Measurements from ENCODE around the gene ATP1A2. TPM values are rescaled to one million over a fixed set of nuclear protein-coding genes. Genes with fewer than 3 reads are reported as not detected.

The ATP1A2 gene
- total and polyA plus RNA-seq, 4 donors: 1.1 to 7.9 (median 3.1) TPM

DNA sequence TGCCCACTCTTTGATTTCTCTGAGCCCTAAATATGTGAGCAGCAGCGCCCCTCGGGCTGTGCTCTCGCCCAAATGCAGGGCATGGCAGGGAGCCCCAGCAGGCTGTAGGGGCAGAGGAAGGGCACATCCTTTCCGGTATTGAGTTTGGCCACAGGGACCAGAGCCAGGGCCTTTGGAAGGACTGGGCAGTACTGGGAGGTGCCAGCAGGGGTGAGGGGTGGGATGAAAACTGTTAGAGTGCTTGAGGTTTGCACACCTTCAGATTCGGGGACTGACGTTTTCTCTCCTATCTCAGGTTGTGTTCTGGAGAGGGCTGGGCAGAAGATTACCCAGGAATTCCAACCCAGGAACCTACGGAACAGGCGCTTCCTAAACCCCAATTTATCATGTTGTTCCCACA, 2.2 kb upstream of the ATP1A2 start:
- no peak for ATAC-seq (ENCODE audit: insufficient read depth, low FRiP score)
- no peak overlapping the region for H3K9ac ChIP-seq (ENCODE audit: insufficient read depth in 1 of 2, low read length in 2 of 2)
- DNase-seq: no peak
- no peaks in the 10 kb centered on the region for H3K9me3 ChIP-seq (ENCODE audit: control insufficient read depth in 4 of 4, insufficient read depth in 3 of 4, low read length in 3 of 4)
- H3K4me1 ChIP-seq (ENCODE audit: control insufficient read depth in 5 of 5, insufficient read depth in 5 of 5, low read length in 5 of 5): peaks cover 0 to 46% (median 9%) of the 10 kb centered on the region in 5 donors
- H3K36me3 ChIP-seq (ENCODE audit: control insufficient read depth in 4 of 4, insufficient read depth in 4 of 4, low read length in 4 of 4): no peaks in the 10 kb centered on the region
- no peak overlapping the region for H3K4me3 ChIP-seq
- WGBS, 2 donors: 81 to 90% methylated on average over 8 of the region's 8 CpGs
- no peak overlapping the region for H3K27ac ChIP-seq (ENCODE audit: low read depth in 1 of 2, low read length in 1 of 2)
- TF ChIP-seq, protein P1, sequence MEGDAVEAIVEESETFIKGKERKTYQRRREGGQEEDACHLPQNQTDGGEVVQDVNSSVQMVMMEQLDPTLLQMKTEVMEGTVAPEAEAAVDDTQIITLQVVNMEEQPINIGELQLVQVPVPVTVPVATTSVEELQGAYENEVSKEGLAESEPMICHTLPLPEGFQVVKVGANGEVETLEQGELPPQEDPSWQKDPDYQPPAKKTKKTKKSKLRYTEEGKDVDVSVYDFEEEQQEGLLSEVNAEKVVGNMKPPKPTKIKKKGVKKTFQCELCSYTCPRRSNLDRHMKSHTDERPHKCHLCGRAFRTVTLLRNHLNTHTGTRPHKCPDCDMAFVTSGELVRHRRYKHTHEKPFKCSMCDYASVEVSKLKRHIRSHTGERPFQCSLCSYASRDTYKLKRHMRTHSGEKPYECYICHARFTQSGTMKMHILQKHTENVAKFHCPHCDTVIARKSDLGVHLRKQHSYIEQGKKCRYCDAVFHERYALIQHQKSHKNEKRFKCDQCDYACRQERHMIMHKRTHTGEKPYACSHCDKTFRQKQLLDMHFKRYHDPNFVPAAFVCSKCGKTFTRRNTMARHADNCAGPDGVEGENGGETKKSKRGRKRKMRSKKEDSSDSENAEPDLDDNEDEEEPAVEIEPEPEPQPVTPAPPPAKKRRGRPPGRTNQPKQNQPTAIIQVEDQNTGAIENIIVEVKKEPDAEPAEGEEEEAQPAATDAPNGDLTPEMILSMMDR (IDR thresholded peaks at IDR 0.05; ENCODE audit: control extremely low read depth, extremely low read depth): no peak
- H3K27me3 ChIP-seq (ENCODE audit: control insufficient read depth in 3 of 3, insufficient read depth in 3 of 3, low read length in 2 of 3): peaks cover 0 to 2% (median 0%) of the 10 kb centered on the region in 3 donors

DNA sequence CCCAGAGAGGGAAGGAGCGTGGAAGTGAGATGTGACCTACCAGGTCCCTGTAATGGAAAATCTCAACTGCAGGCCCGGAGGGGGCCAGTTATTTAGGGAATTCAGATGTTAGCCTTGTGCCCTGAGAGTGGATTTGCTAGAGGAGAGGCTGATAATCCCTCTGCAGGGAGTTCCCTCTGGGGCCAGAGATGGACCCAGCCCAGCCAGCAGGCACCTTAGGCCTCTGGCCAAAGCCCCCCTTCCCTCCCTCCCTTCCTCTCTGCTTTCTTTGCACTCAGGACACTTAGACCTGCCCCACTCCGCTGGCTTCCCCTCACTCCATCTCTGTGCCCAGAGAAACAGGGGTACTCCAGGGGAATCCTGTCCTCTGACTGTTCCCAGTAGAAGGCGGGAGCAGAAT, 1.5 kb upstream of the ATP1A2 start:
- Histone ChIP-seq H3K4me3 (no peak overlapping the region), H3K27ac (ENCODE audit: low read depth in 1 of 2, low read length in 1 of 2) (no peak overlapping the region), H3K27me3 (ENCODE audit: control insufficient read depth in 3 of 3, insufficient read depth in 3 of 3, low read length in 2 of 3) (peaks cover 0 to 2% (median 0%) of the 10 kb centered on the region in 3 donors), H3K36me3 (ENCODE audit: control insufficient read depth in 4 of 4, insufficient read depth in 4 of 4, low read length in 4 of 4) (no peaks in the 10 kb centered on the region), H3K9ac (ENCODE audit: insufficient read depth in 1 of 2, low read length in 2 of 2) (no peak overlapping the region), H3K9me3 (ENCODE audit: control insufficient read depth in 4 of 4, insufficient read depth in 3 of 4, low read length in 3 of 4) (no peaks in the 10 kb centered on the region), H3K4me1 (ENCODE audit: control insufficient read depth in 5 of 5, insufficient read depth in 5 of 5, low read length in 5 of 5) (peaks cover 0 to 48% (median 12%) of the 10 kb centered on the region in 5 donors)
- TF ChIP-seq, protein P1 (IDR thresholded peaks at IDR 0.05; ENCODE audit: control extremely low read depth, extremely low read depth): no peak
- ATAC-seq (ENCODE audit: insufficient read depth, low FRiP score) (no peak), DNase-seq (peak in 1 of 3 donors; percentile 25)
- WGBS, 2 donors: 83 to 91% methylated on average over 4 of the region's 4 CpGs

DNA sequence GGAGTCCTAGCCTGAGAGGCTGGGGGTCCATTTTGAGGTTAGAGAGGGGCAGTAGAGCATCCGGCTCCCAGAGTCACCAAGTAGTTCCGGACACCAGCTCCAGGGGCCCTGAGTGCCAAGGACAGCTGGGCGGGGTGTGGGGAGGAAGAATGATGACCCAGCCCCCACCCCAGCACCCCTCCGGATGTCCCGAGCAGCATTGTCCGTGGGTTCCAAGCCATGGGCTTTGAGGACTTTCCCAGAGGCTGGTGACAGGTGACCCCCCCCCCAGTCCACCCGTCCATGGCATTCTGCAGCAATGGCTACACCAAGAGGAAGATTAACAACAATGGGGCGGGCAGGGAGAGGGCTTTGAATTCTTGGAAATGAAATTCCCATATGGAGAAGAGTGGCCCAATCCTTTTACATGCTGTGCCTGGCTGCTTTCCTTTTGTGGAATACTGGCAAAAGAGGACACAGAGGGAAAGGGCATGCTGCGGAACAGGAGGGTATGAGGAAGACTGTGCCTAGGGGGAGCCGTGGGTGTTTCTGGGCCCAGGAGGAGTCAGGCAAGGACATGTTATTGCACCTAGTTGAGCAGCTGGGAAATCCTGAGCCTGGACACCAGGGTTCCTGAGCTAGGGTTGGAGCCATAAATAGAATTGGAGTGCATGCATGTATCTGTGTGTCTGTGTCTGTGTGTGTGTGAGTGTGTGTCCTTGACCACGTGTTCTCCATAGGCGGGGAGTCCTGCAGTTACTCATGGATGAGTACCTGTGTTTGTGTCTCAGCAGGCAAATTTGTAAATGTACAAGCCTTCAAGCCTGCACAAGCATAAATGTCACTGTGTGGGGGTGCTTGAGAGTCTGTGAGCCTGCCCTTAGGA, 956 bp downstream of the ATP1A2 start:
- H3K27ac ChIP-seq (ENCODE audit: low read depth in 1 of 2, low read length in 1 of 2): peak overlapping the region in 1 of 2 donors; percentile 38
- no peaks in the 10 kb centered on the region for H3K36me3 ChIP-seq (ENCODE audit: control insufficient read depth in 4 of 4, insufficient read depth in 4 of 4, low read length in 4 of 4)
- 60 to 63% methylated on average over 12 of the region's 12 CpGs for WGBS, 2 donors
- peaks cover 0 to 43% (median 12%) of the 10 kb centered on the region in 5 donors for H3K4me1 ChIP-seq (ENCODE audit: control insufficient read depth in 5 of 5, insufficient read depth in 5 of 5, low read length in 5 of 5)
- no peaks in the 10 kb centered on the region for H3K9me3 ChIP-seq (ENCODE audit: control insufficient read depth in 4 of 4, insufficient read depth in 3 of 4, low read length in 3 of 4)
- TF ChIP-seq, protein P1 (IDR thresholded peaks at IDR 0.05; ENCODE audit: control extremely low read depth, extremely low read depth): no peak
- H3K27me3 ChIP-seq (ENCODE audit: control insufficient read depth in 3 of 3, insufficient read depth in 3 of 3, low read length in 2 of 3): peaks cover 0 to 2% (median 0%) of the 10 kb centered on the region in 3 donors
- H3K9ac ChIP-seq (ENCODE audit: insufficient read depth in 1 of 2, low read length in 2 of 2): peak overlapping the region in 1 of 2 donors; percentile 47
- peak in 1 of 3 donors; percentile 70 for DNase-seq
- no peak overlapping the region for H3K4me3 ChIP-seq
- no peak for ATAC-seq (ENCODE audit: insufficient read depth, low FRiP score)

Data from lung (tissue), 12 donors.